WTC11 (cell line): ENCODE measurements around the gene ZPLD1. TPM values are rescaled to one million over a fixed set of nuclear protein-coding genes. Genes with fewer than 3 reads are reported as not detected.

ENCODE experiments used
- ATAC-seq: fragments of 200-7000 bp; cut with Tn5 transposase; 2 replicates; pipeline ENCODE4 v1.10.0; 2021; ENCODE audit warnings: mild to moderate bottlenecking, moderate library complexity
- CTCF ChIA-PET: fragments of 300-600 bp; sonication (Branson Sonifier 250); formaldehyde crosslinking; loops from one replicate; lab custom pipeline; 2021; ENCODE audit warnings: antibody characterized with exemption; lab: Charles Lee
- POLR2A ChIA-PET: fragments of 350-600 bp; sonication (Branson Sonifier 250); formaldehyde crosslinking; loops from one replicate; lab custom pipeline; 2021; ENCODE audit warnings: antibody characterized with exemption; lab: Charles Lee
- DNase-seq: peaks from one replicate; pipeline ENCODE4 v3.0.0; 2021; ENCODE audit warnings: low spot score
- H3K27ac Mint-ChIP-seq: 2 replicates; pipeline ENCODE4 v1.8.0; 2021; ENCODE audit warnings: mixed read lengths
- H3K27me3 Mint-ChIP-seq: 2 replicates; pipeline ENCODE4 v1.8.0; 2021; ENCODE audit warnings: low read depth, mild to moderate bottlenecking, moderate library complexity, mixed read lengths
- H3K36me3 Mint-ChIP-seq: 2 replicates; pipeline ENCODE4 v1.8.0; 2021; ENCODE audit warnings: mixed read lengths
- H3K4me1 Mint-ChIP-seq: 2 replicates; pipeline ENCODE4 v1.8.0; 2022; ENCODE audit warnings: mixed read lengths
- H3K4me3 Mint-ChIP-seq: 2 replicates; pipeline ENCODE4 v1.8.0; 2021; ENCODE audit warnings: mild to moderate bottlenecking, moderate library complexity, mixed read lengths
- H3K9me3 Mint-ChIP-seq: 2 replicates; pipeline ENCODE4 v1.8.0; 2021; ENCODE audit warnings: mixed read lengths
- ATF1 ChIP-seq: sonication (generic); formaldehyde crosslinking; IDR thresholded peaks from 2 replicates; pipeline ENCODE4 v1.8.1; 2023; ENCODE audit warnings: mild to moderate bottlenecking, moderate library complexity, missing genetic modification reagents
- ELF4 ChIP-seq: sonication (generic); formaldehyde crosslinking; IDR thresholded peaks from 2 replicates; pipeline ENCODE4 v1.8.1; 2022; ENCODE audit warnings: low read depth, mild to moderate bottlenecking, moderate library complexity, missing genetic modification reagents
- IRF2 ChIP-seq: sonication (generic); formaldehyde crosslinking; IDR thresholded peaks from 2 replicates; pipeline ENCODE4 v1.8.0; 2022; ENCODE audit warnings: low read depth, missing genetic modification reagents, borderline replicate concordance
- NFYB ChIP-seq: sonication (generic); formaldehyde crosslinking; conservative IDR thresholded peaks from 2 replicates; pipeline ENCODE4 v1.8.0; 2022; ENCODE audit warnings: low read depth, missing genetic modification reagents
- SMAD3 ChIP-seq: sonication (generic); formaldehyde crosslinking; IDR thresholded peaks from 2 replicates; pipeline ENCODE4 v1.8.0; 2022; ENCODE audit warnings: missing genetic modification reagents, mild to moderate bottlenecking, borderline replicate concordance
- ZNF232 ChIP-seq: sonication (generic); formaldehyde crosslinking; IDR thresholded peaks from 2 replicates; pipeline ENCODE4 v1.8.0; 2022; ENCODE audit warnings: mild to moderate bottlenecking, missing genetic modification reagents
- ZNF396 ChIP-seq: fragments of 250-450 bp; sonication (Bioruptor Pico); IDR thresholded peaks from 2 replicates; pipeline ENCODE4 v1.8.0; 2021; ENCODE audit warnings: mild to moderate bottlenecking, moderate library complexity, borderline replicate concordance
- ZNF423 ChIP-seq: fragments of 250-450 bp; sonication (Bioruptor Pico); IDR thresholded peaks from 2 replicates; pipeline ENCODE4 v2.1.2; 2022; ENCODE audit warnings: mild to moderate bottlenecking, moderate library complexity
- total RNA-seq: library from RNA; stranded (reverse); gene quantifications from 3 replicates; pipeline ENCODE4 v1.2.3, GENCODE V29; 2021
- TF ChIP-seq, protein P1 (sequence below): sonication (generic); formaldehyde crosslinking; IDR thresholded peaks from 2 replicates; pipeline ENCODE4 v1.8.1; 2023; ENCODE audit warnings: mild to moderate bottlenecking, missing genetic modification reagents, moderate library complexity
- TF ChIP-seq, protein P2 (sequence below): fragments of 200-600 bp; IDR thresholded peaks from 2 replicates; pipeline ENCODE4 v1.8.0; 2022; ENCODE audit warnings: antibody characterized with exemption
- TF ChIP-seq, protein P3 (sequence below): sonication (generic); formaldehyde crosslinking; IDR thresholded peaks from 2 replicates; pipeline ENCODE4 v1.8.1; 2023; ENCODE audit warnings: mild to moderate bottlenecking, moderate library complexity, missing genetic modification reagents
- TF ChIP-seq, protein P4 (sequence below): sonication (generic); formaldehyde crosslinking; IDR thresholded peaks from 2 replicates; pipeline ENCODE4 v1.8.1; 2023; ENCODE audit warnings: mild to moderate bottlenecking, missing genetic modification reagents
- TF ChIP-seq, protein P5 (sequence below): sonication (generic); formaldehyde crosslinking; IDR thresholded peaks from 2 replicates; pipeline ENCODE4 v1.8.0; 2022; ENCODE audit warnings: missing genetic modification reagents
- TF ChIP-seq, protein P6 (sequence below): sonication (generic); formaldehyde crosslinking; IDR thresholded peaks from 2 replicates; pipeline ENCODE4 v1.8.1; 2023; ENCODE audit warnings: mild to moderate bottlenecking, missing genetic modification reagents, moderate library complexity
- TF ChIP-seq, protein P7 (sequence below): sonication (generic); formaldehyde crosslinking; conservative IDR thresholded peaks from 2 replicates; pipeline ENCODE4 v1.8.1; 2023; ENCODE audit warnings: mild to moderate bottlenecking, low read depth, missing genetic modification reagents, moderate library complexity
- TF ChIP-seq, protein P8 (sequence below): sonication (generic); formaldehyde crosslinking; IDR thresholded peaks from 2 replicates; pipeline ENCODE4 v1.8.1; 2022; ENCODE audit warnings: low read depth, mild to moderate bottlenecking, moderate library complexity, missing genetic modification reagents, borderline replicate concordance
- TF ChIP-seq, protein P9 (sequence below): sonication (generic); formaldehyde crosslinking; IDR thresholded peaks from 2 replicates; pipeline ENCODE4 v1.8.0; 2022; ENCODE audit warnings: mild to moderate bottlenecking, missing genetic modification reagents

The ZPLD1 gene
- total RNA-seq, 1 experiment from 2014 or later: not detected

DNA sequence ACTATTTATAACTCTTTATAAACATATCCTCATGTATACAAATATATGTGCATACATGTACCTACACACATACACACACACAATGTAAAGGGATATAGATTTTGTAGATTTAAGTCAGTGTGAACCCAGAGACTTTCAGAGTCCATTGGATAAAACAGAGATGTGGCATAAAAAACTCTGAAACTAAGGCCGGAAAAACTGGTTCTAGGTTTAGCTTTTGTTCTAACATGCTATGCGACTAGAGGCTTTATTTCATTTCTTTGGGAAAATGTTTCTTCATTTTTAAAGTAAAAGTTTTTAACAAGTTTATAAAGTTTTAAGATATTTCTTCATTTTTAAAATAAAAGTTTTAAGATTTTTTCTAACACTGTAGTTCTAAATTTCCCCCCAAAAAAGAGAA lies 36.7 kb downstream of the ZPLD1 start (continued):
- TF ChIP-seq, protein P1, sequence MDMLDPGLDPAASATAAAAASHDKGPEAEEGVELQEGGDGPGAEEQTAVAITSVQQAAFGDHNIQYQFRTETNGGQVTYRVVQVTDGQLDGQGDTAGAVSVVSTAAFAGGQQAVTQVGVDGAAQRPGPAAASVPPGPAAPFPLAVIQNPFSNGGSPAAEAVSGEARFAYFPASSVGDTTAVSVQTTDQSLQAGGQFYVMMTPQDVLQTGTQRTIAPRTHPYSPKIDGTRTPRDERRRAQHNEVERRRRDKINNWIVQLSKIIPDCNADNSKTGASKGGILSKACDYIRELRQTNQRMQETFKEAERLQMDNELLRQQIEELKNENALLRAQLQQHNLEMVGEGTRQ (CRISPR knock-in tag): no peak

DNA sequence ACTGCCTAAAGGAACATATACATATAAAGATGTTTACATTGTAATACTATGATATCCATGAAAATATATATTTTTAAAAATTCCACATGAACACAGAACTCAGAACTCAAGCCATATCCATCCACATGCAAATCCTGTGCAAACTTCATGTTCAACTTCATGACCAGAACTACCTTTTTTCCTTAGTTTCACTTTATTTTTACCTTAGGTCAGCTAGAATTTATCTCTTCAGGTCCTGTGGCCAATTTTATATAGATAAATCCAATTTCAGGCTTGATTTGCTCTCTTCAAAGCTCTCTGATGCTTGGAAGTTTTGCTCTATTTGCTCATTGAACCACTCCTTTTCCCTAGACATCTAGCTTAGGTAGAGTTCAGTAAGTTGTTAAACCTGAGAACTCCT lies 38.8 kb downstream of the ZPLD1 start:
- Mint-ChIP-seq H3K36me3 (no peaks in the 10 kb centered on the region), H3K27me3 (no peaks in the 10 kb centered on the region), H3K27ac (no peak overlapping the region)
- no peak for DNase-seq
- CTCF ChIA-PET: no interaction called here
- no peak for TF ChIP-seq ZNF232 (CRISPR knock-in tag)
- TF ChIP-seq, protein P2, sequence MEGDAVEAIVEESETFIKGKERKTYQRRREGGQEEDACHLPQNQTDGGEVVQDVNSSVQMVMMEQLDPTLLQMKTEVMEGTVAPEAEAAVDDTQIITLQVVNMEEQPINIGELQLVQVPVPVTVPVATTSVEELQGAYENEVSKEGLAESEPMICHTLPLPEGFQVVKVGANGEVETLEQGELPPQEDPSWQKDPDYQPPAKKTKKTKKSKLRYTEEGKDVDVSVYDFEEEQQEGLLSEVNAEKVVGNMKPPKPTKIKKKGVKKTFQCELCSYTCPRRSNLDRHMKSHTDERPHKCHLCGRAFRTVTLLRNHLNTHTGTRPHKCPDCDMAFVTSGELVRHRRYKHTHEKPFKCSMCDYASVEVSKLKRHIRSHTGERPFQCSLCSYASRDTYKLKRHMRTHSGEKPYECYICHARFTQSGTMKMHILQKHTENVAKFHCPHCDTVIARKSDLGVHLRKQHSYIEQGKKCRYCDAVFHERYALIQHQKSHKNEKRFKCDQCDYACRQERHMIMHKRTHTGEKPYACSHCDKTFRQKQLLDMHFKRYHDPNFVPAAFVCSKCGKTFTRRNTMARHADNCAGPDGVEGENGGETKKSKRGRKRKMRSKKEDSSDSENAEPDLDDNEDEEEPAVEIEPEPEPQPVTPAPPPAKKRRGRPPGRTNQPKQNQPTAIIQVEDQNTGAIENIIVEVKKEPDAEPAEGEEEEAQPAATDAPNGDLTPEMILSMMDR: no peak
- TF ChIP-seq, protein P3, sequence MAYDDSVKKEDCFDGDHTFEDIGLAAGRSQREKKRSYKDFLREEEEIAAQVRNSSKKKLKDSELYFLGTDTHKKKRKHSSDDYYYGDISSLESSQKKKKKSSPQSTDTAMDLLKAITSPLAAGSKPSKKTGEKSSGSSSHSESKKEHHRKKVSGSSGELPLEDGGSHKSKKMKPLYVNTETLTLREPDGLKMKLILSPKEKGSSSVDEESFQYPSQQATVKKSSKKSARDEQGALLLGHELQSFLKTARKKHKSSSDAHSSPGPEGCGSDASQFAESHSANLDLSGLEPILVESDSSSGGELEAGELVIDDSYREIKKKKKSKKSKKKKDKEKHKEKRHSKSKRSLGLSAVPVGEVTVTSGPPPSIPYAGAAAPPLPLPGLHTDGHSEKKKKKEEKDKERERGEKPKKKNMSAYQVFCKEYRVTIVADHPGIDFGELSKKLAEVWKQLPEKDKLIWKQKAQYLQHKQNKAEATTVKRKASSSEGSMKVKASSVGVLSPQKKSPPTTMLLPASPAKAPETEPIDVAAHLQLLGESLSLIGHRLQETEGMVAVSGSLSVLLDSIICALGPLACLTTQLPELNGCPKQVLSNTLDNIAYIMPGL (CRISPR knock-in tag): no peak
- TF ChIP-seq ZNF423 (CRISPR knock-in tag): no peak
- TF ChIP-seq, protein P4, sequence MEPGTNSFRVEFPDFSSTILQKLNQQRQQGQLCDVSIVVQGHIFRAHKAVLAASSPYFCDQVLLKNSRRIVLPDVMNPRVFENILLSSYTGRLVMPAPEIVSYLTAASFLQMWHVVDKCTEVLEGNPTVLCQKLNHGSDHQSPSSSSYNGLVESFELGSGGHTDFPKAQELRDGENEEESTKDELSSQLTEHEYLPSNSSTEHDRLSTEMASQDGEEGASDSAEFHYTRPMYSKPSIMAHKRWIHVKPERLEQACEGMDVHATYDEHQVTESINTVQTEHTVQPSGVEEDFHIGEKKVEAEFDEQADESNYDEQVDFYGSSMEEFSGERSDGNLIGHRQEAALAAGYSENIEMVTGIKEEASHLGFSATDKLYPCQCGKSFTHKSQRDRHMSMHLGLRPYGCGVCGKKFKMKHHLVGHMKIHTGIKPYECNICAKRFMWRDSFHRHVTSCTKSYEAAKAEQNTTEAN (CRISPR knock-in tag): no peak
- TF ChIP-seq SMAD3: no peak
- TF ChIP-seq, protein P5, sequence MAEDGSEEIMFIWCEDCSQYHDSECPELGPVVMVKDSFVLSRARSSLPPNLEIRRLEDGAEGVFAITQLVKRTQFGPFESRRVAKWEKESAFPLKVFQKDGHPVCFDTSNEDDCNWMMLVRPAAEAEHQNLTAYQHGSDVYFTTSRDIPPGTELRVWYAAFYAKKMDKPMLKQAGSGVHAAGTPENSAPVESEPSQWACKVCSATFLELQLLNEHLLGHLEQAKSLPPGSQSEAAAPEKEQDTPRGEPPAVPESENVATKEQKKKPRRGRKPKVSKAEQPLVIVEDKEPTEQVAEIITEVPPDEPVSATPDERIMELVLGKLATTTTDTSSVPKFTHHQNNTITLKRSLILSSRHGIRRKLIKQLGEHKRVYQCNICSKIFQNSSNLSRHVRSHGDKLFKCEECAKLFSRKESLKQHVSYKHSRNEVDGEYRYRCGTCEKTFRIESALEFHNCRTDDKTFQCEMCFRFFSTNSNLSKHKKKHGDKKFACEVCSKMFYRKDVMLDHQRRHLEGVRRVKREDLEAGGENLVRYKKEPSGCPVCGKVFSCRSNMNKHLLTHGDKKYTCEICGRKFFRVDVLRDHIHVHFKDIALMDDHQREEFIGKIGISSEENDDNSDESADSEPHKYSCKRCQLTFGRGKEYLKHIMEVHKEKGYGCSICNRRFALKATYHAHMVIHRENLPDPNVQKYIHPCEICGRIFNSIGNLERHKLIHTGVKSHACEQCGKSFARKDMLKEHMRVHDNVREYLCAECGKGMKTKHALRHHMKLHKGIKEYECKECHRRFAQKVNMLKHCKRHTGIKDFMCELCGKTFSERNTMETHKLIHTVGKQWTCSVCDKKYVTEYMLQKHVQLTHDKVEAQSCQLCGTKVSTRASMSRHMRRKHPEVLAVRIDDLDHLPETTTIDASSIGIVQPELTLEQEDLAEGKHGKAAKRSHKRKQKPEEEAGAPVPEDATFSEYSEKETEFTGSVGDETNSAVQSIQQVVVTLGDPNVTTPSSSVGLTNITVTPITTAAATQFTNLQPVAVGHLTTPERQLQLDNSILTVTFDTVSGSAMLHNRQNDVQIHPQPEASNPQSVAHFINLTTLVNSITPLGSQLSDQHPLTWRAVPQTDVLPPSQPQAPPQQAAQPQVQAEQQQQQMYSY: no peak
- no peak for TF ChIP-seq ZNF396 (CRISPR knock-in tag)
- TF ChIP-seq, protein P6, sequence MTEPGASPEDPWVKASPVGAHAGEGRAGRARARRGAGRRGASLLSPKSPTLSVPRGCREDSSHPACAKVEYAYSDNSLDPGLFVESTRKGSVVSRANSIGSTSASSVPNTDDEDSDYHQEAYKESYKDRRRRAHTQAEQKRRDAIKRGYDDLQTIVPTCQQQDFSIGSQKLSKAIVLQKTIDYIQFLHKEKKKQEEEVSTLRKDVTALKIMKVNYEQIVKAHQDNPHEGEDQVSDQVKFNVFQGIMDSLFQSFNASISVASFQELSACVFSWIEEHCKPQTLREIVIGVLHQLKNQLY: no peak
- TF ChIP-seq, protein P7, sequence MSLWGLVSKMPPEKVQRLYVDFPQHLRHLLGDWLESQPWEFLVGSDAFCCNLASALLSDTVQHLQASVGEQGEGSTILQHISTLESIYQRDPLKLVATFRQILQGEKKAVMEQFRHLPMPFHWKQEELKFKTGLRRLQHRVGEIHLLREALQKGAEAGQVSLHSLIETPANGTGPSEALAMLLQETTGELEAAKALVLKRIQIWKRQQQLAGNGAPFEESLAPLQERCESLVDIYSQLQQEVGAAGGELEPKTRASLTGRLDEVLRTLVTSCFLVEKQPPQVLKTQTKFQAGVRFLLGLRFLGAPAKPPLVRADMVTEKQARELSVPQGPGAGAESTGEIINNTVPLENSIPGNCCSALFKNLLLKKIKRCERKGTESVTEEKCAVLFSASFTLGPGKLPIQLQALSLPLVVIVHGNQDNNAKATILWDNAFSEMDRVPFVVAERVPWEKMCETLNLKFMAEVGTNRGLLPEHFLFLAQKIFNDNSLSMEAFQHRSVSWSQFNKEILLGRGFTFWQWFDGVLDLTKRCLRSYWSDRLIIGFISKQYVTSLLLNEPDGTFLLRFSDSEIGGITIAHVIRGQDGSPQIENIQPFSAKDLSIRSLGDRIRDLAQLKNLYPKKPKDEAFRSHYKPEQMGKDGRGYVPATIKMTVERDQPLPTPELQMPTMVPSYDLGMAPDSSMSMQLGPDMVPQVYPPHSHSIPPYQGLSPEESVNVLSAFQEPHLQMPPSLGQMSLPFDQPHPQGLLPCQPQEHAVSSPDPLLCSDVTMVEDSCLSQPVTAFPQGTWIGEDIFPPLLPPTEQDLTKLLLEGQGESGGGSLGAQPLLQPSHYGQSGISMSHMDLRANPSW (CRISPR knock-in tag): no peak
- no peak for TF ChIP-seq ELF4 (CRISPR knock-in tag)
- TF ChIP-seq IRF2: no peak
- no peak for TF ChIP-seq NFYB
- TF ChIP-seq, protein P8, sequence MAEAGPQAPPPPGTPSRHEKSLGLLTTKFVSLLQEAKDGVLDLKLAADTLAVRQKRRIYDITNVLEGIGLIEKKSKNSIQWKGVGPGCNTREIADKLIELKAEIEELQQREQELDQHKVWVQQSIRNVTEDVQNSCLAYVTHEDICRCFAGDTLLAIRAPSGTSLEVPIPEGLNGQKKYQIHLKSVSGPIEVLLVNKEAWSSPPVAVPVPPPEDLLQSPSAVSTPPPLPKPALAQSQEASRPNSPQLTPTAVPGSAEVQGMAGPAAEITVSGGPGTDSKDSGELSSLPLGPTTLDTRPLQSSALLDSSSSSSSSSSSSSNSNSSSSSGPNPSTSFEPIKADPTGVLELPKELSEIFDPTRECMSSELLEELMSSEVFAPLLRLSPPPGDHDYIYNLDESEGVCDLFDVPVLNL (CRISPR knock-in tag): no peak
- TF ChIP-seq, protein P9, sequence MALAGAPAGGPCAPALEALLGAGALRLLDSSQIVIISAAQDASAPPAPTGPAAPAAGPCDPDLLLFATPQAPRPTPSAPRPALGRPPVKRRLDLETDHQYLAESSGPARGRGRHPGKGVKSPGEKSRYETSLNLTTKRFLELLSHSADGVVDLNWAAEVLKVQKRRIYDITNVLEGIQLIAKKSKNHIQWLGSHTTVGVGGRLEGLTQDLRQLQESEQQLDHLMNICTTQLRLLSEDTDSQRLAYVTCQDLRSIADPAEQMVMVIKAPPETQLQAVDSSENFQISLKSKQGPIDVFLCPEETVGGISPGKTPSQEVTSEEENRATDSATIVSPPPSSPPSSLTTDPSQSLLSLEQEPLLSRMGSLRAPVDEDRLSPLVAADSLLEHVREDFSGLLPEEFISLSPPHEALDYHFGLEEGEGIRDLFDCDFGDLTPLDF: no peak
- no peak for TF ChIP-seq ATF1
- TF ChIP-seq, all 79 proteins: peak for 0
- peaks cover 23% of the 10 kb centered on the region for H3K4me1 Mint-ChIP-seq
- no peak overlapping the region for H3K4me3 Mint-ChIP-seq
- H3K9me3 Mint-ChIP-seq: no peaks in the 10 kb centered on the region
- no peak for ATAC-seq
- POLR2A ChIA-PET: interaction anchor here (0.7 kb wide), 1 partner anchor 56 kb away, joined by 3 read pairs; no protein-coding TSS in a partner anchor
